K562 (cell line): ENCODE results near the gene GCSH. TPM values are rescaled to one million over a fixed set of nuclear protein-coding genes. Genes with fewer than 3 reads are reported as not detected.

Experiments used
- ADNP ChIP-seq: fragments of 200-800 bp; sonication (Bioruptor generic); IDR thresholded peaks from 2 replicates; pipeline ENCODE4 v1.6.1; 2016; ENCODE audit warnings: missing genetic modification characterization, missing compliant biosample characterization
- ASH1L ChIP-seq: fragments of 450-650 bp; IDR thresholded peaks from 2 replicates; pipeline ENCODE4 v1.6.1; 2018; ENCODE audit warnings: borderline replicate concordance, mild to moderate bottlenecking, low read depth; ENCODE audit not compliant: partially characterized antibody
- ATF1 ChIP-seq, 2 experiments: fragments of 450-650 bp in 1 of 2; IDR thresholded peaks; 2 replicates each; pipeline ENCODE4 v1.6.1; 2016; ENCODE audit warnings: missing compliant biosample characterization in 1 of 2, missing genetic modification characterization in 1 of 2
- BHLHE40 ChIP-seq: IDR thresholded peaks from 2 replicates; pipeline ENCODE4 v1.6.1; 2011; ENCODE audit warnings: low read length, improper control_type of control experiment
- CREB1 ChIP-seq, 2 experiments: sonication (generic) in 1 of 2; formaldehyde crosslinking in 1 of 2; IDR thresholded peaks; 2 replicates each; pipeline versions ENCODE4 v1.6.1 to v1.8.0; 2012 to 2022; ENCODE audit warnings: inconsistent platforms in 1 of 2, mild to moderate bottlenecking in 1 of 2, missing genetic modification reagents in 1 of 2, moderate library complexity in 1 of 2
- FOXP1 ChIP-seq: sonication (generic); formaldehyde crosslinking; IDR thresholded peaks from 2 replicates; pipeline ENCODE4 v1.8.0; 2022; ENCODE audit warnings: mild to moderate bottlenecking, missing genetic modification reagents
- HMGN3 ChIP-seq: IDR thresholded peaks from 2 replicates; pipeline ENCODE4 v1.6.1; 2011; ENCODE audit warnings: borderline replicate concordance, low read depth, mild to moderate bottlenecking, mixed read lengths, low read length; ENCODE audit not compliant: insufficient read length; ENCODE audit errors: extremely low read depth
- KAT2B ChIP-seq: IDR thresholded peaks from one replicate; pipeline ENCODE4 v1.6.1; 2012; ENCODE audit warnings: low read depth, mild to moderate bottlenecking, control low read depth, inconsistent platforms, low read length, moderate library complexity
- NR4A1 ChIP-seq, 2 experiments: fragments of 250-450 bp in 1 of 2; fragments of 450-650 bp in 1 of 2; sonication (Bioruptor Pico) in 1 of 2; IDR thresholded peaks; 2 replicates each; pipeline versions ENCODE4 v1.4.0 to v1.6.1; 2016 to 2020; ENCODE audit warnings: mild to moderate bottlenecking in 2 of 2, missing compliant biosample characterization in 1 of 2, missing genetic modification characterization in 1 of 2, moderate library complexity in 1 of 2
- PHF20 ChIP-seq: fragments of 450-650 bp; IDR thresholded peaks from 2 replicates; pipeline ENCODE4 v1.6.1; 2018; ENCODE audit not compliant: partially characterized antibody
- PURB ChIP-seq: sonication (generic); formaldehyde crosslinking; IDR thresholded peaks from 2 replicates; pipeline ENCODE4 v1.9.0; 2021; ENCODE audit warnings: low read depth, mild to moderate bottlenecking, missing genetic modification reagents
- TAF1 ChIP-seq: IDR thresholded peaks from 2 replicates; pipeline ENCODE4 v1.6.1; 2011; ENCODE audit warnings: mild to moderate bottlenecking, low read length, moderate library complexity; ENCODE audit not compliant: insufficient read depth, control insufficient read depth, severe bottlenecking; ENCODE audit errors: extremely low read depth
- XRCC5 ChIP-seq: fragments of 200-400 bp; formaldehyde crosslinking; IDR thresholded peaks from 2 replicates; pipeline ENCODE4 v1.6.1; 2017; ENCODE audit warnings: low read depth, mild to moderate bottlenecking, low read length
- ZNF124 ChIP-seq: sonication (generic); formaldehyde crosslinking; IDR thresholded peaks from 2 replicates; pipeline ENCODE4 v1.8.1; 2022; ENCODE audit warnings: missing genetic modification reagents
- ZNF184 ChIP-seq: sonication (generic); formaldehyde crosslinking; IDR thresholded peaks from 2 replicates; pipeline ENCODE4 v1.5.0; 2020; ENCODE audit warnings: missing genetic modification reagents
- ZNF24 ChIP-seq: fragments of 450-650 bp; IDR thresholded peaks from 2 replicates; pipeline ENCODE4 v1.6.1; 2016
- polyA plus RNA-seq, 8 experiments: library from polyadenylated mRNA; depleted of rRNA in 4 of 8; stranded (reverse) in 5 of 8; unstranded in 3 of 8; fragments of >200 nt; fragmentation: Nextera tagmentation in 2 of 8; fragmentation: Illumina TruSeq in 1 of 8; extraction: Ambion mirVana in 2 of 8; extraction: Trizol in 1 of 8; gene quantifications; 2 replicates each; pipeline versions ENCODE4 v1.2.1 to v1.2.3, GENCODE V29; 2011 to 2014; ENCODE audit warnings: inconsistent platforms in 1 of 8, missing spikeins in 1 of 8
- total RNA-seq, 7 experiments: library from RNA; depleted of rRNA in 6 of 7; stranded (reverse); fragments of >200 nt in 6 of 7; fragmentation: Illumina TruSeq in 2 of 7; extraction: Trizol in 2 of 7; gene quantifications; 2 replicates each; pipeline versions ENCODE4 v1.2.1 to v1.2.3, GENCODE V29; 2011 to 2021; ENCODE audit warnings: low replicate concordance in 1 of 7
- TF ChIP-seq, protein P1 (sequence below), 2 experiments: fragments of 150-350 bp in 1 of 2; IDR thresholded peaks; 2 replicates each; pipeline ENCODE4 v1.6.1; 2012 to 2016; ENCODE audit warnings: low read depth in 2 of 2, low read length in 2 of 2, mild to moderate bottlenecking in 1 of 2, moderate library complexity in 1 of 2

The GCSH gene
- total and polyA plus RNA-seq, 9 of the 15 experiments (the other 6 are each of a cell fraction or from before 2014, with no cell fraction given) = 35.0 to 121 (median 89.0) TPM

DNA sequence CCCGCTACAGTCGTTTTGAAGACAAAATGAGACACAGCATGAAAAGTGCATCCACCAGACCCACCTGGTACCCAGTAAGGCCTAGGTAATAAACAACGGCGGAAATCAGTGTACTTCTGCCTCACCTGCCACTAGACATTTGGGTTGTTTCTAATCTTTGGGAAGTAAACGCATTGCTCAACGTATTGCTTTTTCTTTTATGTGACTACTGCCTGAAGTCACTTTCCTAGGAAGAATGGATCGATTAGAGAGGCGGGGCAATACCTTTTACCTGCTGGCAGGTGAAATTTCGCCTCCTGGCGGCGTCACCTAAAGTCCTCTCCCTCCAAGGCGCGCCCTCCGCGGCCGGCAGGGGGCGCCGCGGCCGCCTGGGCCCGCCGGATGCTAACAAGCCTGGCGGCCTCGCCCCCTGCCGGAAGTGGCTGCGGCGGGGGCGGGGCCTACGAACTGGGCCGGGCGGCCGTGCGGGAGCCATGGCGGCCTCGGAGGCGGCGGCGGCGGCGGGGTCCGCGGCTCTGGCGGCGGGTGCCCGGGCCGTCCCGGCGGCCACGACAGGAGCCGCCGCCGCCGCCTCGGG, 60.7 kb downstream of the GCSH start, which contains the start of gene ATMIN (continued):
- TF ChIP-seq ATF1 (CRISPR knock-in tag; IDR thresholded peaks at IDR 0.05) (no peak), ATF1 (tag; IDR thresholded peaks at IDR 0.05) (peak; percentile 44), BHLHE40 (peak; percentile 24; the same call in 1 of the 2 replicates), CREB1 (IDR thresholded peaks at IDR 0.05) (no peak), CREB1 (CRISPR knock-in tag; IDR thresholded peaks at IDR 0.05) (peak; percentile 46; the same call in 1 of the 2 replicates), PHF20 (peak; percentile 16), ZNF24 (peak; percentile 9; the same call in 1 of the 2 replicates), ADNP (tag) (peak; percentile 49; the same call in 1 of the 2 replicates), ZNF124 (no peak), HMGN3 (peak; percentile 79), FOXP1 (CRISPR knock-in tag) (no peak), XRCC5 (peak; percentile 91), TAF1 (peak; percentile 92), ZNF184 (no peak), KAT2B (peak; percentile 89), NR4A1 (CRISPR knock-in tag; IDR thresholded peaks at IDR 0.05) (no peak), NR4A1 (tag; IDR thresholded peaks at IDR 0.05) (no peak), ASH1L (no peak), PURB (no peak)
- TF ChIP-seq, protein P1, sequence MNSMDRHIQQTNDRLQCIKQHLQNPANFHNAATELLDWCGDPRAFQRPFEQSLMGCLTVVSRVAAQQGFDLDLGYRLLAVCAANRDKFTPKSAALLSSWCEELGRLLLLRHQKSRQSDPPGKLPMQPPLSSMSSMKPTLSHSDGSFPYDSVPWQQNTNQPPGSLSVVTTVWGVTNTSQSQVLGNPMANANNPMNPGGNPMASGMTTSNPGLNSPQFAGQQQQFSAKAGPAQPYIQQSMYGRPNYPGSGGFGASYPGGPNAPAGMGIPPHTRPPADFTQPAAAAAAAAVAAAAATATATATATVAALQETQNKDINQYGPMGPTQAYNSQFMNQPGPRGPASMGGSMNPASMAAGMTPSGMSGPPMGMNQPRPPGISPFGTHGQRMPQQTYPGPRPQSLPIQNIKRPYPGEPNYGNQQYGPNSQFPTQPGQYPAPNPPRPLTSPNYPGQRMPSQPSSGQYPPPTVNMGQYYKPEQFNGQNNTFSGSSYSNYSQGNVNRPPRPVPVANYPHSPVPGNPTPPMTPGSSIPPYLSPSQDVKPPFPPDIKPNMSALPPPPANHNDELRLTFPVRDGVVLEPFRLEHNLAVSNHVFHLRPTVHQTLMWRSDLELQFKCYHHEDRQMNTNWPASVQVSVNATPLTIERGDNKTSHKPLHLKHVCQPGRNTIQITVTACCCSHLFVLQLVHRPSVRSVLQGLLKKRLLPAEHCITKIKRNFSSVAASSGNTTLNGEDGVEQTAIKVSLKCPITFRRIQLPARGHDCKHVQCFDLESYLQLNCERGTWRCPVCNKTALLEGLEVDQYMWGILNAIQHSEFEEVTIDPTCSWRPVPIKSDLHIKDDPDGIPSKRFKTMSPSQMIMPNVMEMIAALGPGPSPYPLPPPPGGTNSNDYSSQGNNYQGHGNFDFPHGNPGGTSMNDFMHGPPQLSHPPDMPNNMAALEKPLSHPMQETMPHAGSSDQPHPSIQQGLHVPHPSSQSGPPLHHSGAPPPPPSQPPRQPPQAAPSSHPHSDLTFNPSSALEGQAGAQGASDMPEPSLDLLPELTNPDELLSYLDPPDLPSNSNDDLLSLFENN (IDR thresholded peaks at IDR 0.05; ENCODE audit: low read depth in 2 of 2, low read length in 2 of 2) = peak in 1 of 2 experiments; percentile 36; a peak in 1 of 4 replicates
